HG03378 (cell line): ENCODE results near the gene MAN1B1.
"Not testable (repeated sequence)": the region's sequence is repeated elsewhere in the genome, so short reads cannot be mapped to it uniquely, and the experiment has no call there.

Experiments used
- ATAC-seq: cut with Tn5 transposase; IDR thresholded peaks from one replicate; pipeline ENCODE4 v1.9.1; 2021; ENCODE audit warnings: mild to moderate bottlenecking, moderate library complexity; ENCODE audit not compliant: unreplicated experiment

The MAN1B1 gene

GRCh38 chr9:137126786-137127185, 40.0 kb downstream of the MAN1B1 start:
- no peak for ATAC-seq

DNA sequence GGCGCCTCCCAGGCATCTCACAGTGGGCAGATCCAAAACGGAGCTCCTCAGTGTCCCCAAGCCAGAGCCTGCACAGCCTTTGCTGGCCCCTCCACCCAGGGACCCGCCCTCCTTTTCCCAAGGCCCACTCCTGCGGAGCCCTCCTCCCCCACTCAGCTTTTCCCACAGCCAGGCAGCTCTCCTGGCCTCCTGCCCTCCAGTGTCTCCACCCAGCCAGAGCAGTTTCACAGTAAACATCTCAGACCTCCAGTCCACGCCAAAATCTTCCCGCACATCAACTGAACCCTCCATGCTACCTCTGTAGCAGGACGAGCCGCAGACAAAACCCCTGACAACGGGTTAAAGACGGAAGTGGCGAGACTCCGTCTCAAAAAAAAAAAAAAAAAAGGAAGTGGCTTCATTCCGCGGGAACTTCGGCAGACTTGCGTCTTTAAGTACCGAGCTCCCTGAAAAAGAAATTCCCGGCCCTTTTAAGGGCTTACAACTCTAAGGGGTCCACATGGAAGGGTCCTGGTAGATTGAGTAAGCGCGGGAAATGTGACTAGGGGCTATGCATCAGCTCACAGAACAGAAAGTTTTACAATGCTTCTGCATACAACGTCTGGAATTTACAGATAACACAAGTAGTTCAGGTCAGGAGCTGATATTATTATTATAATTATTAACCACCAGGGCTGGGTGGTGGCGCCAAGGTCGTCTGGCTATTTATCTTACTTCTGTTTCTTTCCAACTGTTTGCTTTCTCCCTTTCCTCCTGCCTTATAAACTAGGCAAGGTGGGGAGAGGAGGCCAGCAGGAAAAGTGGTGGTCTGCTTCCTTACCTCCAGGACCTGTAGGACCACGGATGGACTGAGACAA, 40.7 kb downstream of the MAN1B1 start:
- no peak for ATAC-seq

- ATAC-seq: no peak
These were observed 41.5 kb downstream of the MAN1B1 start for GRCh38 chr9:137128158-137128861.

DNA sequence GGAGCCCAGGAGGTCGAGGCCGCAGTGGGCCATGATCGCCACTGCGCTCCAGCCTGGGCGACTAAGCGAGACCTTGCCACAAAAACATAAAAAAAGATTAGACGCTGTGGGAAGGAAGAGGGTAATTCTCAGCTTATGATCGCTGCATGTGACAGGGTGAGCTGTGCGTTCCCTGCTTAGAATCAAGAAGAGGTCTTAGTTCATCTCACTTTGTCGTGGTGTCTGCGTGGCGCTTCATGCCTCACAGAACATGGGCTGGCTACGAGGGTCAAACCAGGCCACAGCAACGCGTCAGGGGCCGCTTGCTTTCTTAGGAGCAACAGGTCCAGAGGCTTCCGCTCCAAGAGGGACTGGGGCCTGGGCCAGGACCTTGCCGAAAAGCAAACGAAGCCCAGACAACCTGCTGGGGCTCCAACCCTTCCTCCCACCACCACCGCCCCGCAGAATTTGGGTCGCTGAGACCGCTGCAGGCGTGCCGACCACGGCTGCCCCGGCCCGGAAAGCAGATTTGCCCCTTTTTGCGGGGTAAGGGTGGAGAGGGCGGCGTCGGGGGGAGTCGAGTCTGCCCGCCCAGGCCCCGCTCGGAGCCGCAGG, 42.2 kb downstream of the MAN1B1 start:
- ATAC-seq: peak; percentile 25

GRCh38 chr9:137129456-137130175, 42.8 kb downstream of the MAN1B1 start:
- ATAC-seq: peak; percentile 59

DNA sequence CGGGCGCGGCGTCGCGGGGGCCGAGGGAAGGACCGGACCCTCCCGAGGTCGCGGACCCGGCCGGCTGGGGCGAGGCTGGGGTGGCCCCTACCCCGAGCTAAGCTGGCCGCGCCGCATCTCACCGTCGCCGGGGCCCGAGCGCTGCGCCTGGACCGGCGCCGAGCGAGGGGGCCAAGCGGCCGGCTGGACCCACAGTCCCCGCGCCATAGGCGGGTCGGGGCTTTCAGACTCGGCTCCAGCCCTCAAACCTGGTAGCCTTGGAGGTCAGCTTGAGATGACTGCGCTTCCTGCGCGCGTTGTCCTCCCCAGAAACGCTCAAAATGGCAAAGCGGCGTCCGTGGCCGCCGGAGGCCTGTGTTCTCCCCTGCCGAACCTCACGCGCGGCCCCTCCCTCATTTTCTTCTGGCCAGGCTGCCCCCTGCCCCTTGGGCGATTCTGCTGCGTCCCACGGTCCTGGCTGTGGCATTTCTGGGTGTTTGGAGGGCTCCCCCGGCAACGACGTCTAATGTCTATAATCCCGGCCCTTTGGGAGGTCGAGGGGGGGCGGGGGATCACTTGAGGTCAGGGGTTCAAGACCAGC, 43.5 kb downstream of the MAN1B1 start:
- peak; percentile 5 for ATAC-seq

GRCh38 chr9:137134191-137134590, 47.4 kb downstream of the MAN1B1 start:
- no peak for ATAC-seq

DNA sequence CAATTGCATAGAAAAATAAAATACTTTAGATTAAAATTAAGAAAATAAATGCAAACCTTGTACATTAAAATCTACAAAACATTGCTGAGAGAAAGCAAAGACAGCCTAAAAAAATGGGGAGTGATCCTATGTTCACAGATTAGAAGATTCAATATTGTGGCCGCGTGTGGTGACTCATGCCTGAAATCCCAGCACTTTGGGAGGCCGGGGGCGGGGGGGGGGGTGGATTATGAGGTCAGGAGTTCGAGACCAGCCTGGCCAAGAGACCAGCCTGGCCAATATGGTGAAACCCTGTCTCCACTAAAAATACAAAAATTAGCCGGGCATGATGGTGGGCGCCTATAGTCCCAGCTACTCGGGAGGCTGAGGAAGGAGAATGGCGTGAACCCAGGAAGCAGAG, 48.4 kb downstream of the MAN1B1 start:
- not testable (repeated sequence) for ATAC-seq

- ATAC-seq: no peak
These were observed 49.6 kb downstream of the MAN1B1 start for GRCh38 chr9:137136261-137136880.

DNA sequence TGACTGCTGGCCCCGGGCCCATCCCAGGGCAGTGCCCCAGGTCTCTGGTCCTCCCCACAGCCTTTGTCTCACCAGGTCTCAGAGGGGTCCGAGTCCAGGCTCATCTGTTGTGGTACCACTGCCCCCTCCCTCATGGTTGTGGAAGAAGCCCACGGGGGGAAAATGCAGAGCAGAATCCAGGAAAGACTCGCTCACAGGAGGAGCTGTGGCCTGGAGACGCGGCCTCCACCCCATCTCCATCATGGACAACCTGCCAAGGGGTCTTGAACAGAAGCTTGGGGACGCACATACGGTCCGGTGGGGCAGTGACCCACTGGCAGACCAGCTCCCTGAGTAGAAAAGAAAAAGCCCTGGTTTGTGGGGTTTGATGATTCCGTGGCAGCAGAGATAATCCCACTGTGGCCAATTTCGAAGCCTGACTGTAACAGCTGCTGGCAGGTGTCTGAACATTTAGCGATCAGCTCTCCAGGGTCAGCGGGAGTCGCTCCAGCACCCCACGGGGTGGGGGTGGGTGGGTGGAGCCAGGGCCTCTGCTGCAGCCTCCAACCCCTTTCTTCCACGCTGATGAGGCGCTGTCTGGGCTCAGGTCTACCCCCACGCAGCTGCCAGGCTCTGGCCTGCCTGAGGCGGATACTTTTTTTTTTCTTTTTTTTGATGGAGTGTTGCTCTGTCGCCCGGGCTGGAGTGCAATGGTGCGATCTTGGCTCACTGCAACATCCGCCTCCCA, 50.3 kb downstream of the MAN1B1 start:
- ATAC-seq: no peak

DNA sequence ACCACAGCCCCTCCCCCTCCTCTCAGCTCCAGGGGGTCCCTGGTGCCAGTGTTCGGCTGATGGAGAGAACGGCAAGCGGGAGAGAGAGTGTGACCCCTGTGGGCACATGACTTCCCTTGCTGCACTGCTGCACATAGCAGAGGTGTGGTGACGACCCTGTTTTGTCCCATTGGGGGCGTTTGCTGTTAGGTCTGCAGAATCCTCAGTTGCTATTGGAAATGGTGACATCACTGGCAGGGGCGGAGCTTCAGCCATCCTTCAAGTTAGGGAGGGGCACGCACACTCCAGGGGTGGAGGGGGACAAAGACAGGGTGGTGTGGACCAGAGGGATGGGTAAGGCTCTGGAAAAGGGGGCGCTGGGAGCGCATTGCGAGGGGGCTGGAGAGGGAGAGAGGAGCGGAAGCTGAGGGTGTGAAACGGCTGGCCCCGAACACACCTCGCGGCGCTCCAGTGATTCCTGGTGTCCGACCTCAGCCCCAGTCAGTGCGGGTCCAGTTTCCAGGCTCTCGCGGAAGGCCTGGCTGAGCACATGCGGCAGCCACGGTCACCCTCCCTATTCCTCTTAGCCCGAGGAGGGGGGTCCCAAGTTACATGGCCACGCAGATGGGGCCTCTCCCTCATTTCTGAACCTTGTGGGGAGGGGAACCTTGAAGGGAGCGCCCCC, 51.4 kb downstream of the MAN1B1 start:
- no peak for ATAC-seq

DNA sequence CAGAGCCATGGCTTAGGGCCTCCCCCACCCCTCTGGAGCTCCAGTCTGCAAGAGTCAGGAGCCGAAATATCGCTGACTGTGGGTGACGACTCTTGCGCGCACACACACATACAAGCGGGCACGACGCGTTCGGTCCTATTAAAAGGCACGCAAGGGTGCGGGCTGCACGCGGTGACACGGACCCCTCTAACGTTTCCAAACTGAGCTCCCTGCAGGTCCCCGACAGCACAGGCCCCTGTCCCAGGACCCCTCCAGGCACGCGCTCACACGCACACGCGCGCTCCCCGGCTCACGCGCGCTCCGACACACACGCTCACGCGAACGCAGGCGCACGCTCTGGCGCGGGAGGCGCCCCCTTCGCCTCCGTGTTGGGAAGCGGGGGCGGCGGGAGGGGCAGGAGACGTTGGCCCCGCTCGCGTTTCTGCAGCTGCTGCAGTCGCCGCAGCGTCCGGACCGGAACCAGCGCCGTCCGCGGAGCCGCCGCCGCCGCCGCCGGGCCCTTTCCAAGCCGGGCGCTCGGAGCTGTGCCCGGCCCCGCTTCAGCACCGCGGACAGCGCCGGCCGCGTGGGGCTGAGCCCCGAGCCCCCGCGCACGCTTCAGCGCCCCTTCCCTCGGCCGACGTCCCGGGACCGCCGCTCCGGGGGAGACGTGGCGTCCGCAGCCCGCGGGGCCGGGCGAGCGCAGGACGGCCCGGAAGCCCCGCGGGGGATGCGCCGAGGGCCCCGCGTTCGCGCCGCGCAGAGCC, 52.1 kb downstream of the MAN1B1 start, which contains the start of gene GRIN1:
Gene GRIN1, plus strand, starts transcription at position 433 of the 746 bp plus-strand sequence. CDS start 333 bp downstream, outside the sequence.
- ATAC-seq: no peak

- no peak for ATAC-seq
These were observed 52.8 kb downstream of the MAN1B1 start for GRCh38 chr9:137139468-137140150.

DNA sequence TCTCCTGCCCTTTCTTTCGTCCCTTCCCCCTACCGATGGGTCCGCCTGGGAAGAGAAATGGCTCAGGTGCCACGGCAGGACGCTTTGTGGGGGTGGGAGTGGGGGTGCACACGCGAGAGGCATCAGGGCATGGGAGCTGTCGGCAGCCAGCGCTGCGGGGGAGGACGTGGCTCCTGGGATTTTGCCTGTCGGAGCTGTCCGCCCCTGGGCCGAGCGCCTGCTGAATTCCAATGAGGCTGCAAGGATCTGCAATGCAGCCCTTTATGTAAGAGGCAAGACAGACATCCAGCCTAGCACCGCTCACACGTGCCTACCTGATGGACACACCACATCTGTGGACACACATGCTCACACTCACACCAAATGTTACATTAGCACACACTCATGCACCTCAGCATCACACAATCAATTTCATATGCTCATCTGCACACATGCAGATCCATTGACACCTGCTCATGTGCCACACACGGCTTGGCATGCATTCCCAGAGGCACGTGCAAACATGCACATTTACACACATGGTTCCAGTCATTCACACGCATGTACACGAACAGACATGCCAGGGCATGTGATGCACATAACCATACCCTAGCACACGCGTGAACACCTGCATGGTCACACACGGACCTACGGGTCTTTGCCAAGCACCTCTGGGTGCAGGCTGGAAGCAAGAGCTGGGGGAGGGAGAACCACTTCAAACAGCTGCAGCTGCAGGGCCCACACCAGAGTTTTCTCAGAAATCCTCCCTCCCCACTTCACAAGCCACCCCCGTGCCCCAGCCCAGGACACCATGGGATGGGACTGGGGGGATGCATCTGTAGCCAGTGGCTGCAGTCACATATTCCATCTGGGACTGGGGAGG, 53.6 kb downstream of the MAN1B1 start:
- ATAC-seq: no peak

GRCh38 chr9:137141050-137141810, 54.4 kb downstream of the MAN1B1 start:
- ATAC-seq: no peak
